Panc1 (cell line): ENCODE data around the gene DCUN1D2. TPM values are rescaled to one million over a fixed set of nuclear protein-coding genes. Genes with fewer than 3 reads are reported as not detected.

ENCODE experiments used
- ATAC-seq: fragments of 200-7000 bp; cut with Tn5 transposase; 2 replicates; pipeline ENCODE4 v1.9.1; 2020; ENCODE audit warnings: mild to moderate bottlenecking, moderate library complexity
- BruUV-seq: library from RNA; stranded (reverse); fragments of 400-500 nt; replicated peaks from 2 replicates; lab custom pipeline; 2021; lab: Mats Ljungman, UMichigan
- CTCF ChIA-PET: fragments of 300-600 bp; sonication (Branson Sonifier 250); formaldehyde crosslinking; loops from one replicate; lab custom pipeline; 2022; ENCODE audit warnings: antibody characterized with exemption; lab: Charles Lee
- POLR2A ChIA-PET: fragments of 300-600 bp; sonication (Branson Sonifier 250); formaldehyde crosslinking; loops from one replicate; lab custom pipeline; 2022; ENCODE audit warnings: antibody characterized with exemption; lab: Charles Lee
- DNase-seq: peaks from one replicate; pipeline ENCODE4 v3.0.0-alpha.2; 2010; ENCODE audit warnings: low read depth, low spot score
- H3K27ac ChIP-seq: 2 replicates; pipeline ENCODE4 v1.5.1; 2011; ENCODE audit warnings: mild to moderate bottlenecking, low read length, inconsistent platforms
- H3K27me3 ChIP-seq: fragments of 200-500 bp; sonication (Bioruptor generic); 2 replicates; pipeline ENCODE4 v1.6.0; 2014; ENCODE audit warnings: low read length, inconsistent platforms; ENCODE audit not compliant: control insufficient read depth, insufficient read depth
- H3K36me3 ChIP-seq: fragments of 200-500 bp; sonication (Bioruptor generic); 2 replicates; pipeline ENCODE4 v1.5.1; 2014; ENCODE audit warnings: inconsistent platforms, mild to moderate bottlenecking, low read length, moderate library complexity; ENCODE audit not compliant: control insufficient read depth, insufficient read depth
- H3K4me1 ChIP-seq: 2 replicates; pipeline ENCODE4 v1.5.1; 2011; ENCODE audit warnings: inconsistent platforms, mild to moderate bottlenecking, low read length, moderate library complexity; ENCODE audit not compliant: control insufficient read depth, insufficient read depth
- H3K4me3 ChIP-seq, 2 experiments: 2 replicates each; pipeline ENCODE4 v1.5.1; 2011 to 2012; ENCODE audit warnings: low read depth in 2 of 2, low read length in 2 of 2, mild to moderate bottlenecking in 2 of 2, inconsistent platforms in 1 of 2, moderate library complexity in 1 of 2
- H3K9me3 ChIP-seq: fragments of 200-500 bp; sonication (Bioruptor generic); 2 replicates; pipeline ENCODE4 v1.5.1; 2014; ENCODE audit warnings: low read depth, mild to moderate bottlenecking, inconsistent platforms, low read length, moderate library complexity; ENCODE audit not compliant: control insufficient read depth, insufficient read depth
- POLR2AphosphoS5 ChIP-seq: IDR thresholded peaks from 2 replicates; pipeline ENCODE4 v1.6.1; 2012; ENCODE audit warnings: mild to moderate bottlenecking, low read depth, low read length, moderate library complexity
- SIN3A ChIP-seq: IDR thresholded peaks from 2 replicates; pipeline ENCODE4 v1.6.1; 2012; ENCODE audit warnings: low read depth, mild to moderate bottlenecking, low read length, moderate library complexity, borderline replicate concordance; ENCODE audit not compliant: insufficient read depth
- TCF7L2 ChIP-seq: IDR thresholded peaks from 2 replicates; pipeline ENCODE4 v1.6.1; 2011; ENCODE audit warnings: mild to moderate bottlenecking, low read depth, low read length, inconsistent platforms
- in situ Hi-C: cut with HindIII; loops from 2 replicates; pipeline ENCODE4 v1.10.0; 2016; ENCODE audit warnings: low sequenced_read_pairs, low pct_unique_long_range_greater_than_20kb
- intact Hi-C: fragments of 100-400 bp; cut with micrococcal nuclease; formaldehyde crosslinking; loops from one replicate; pipeline ENCODE4 v1.10.0; 2022; ENCODE audit not compliant: unreplicated experiment
- total RNA-seq: library from RNA; stranded (reverse); gene quantifications from one replicate; pipeline ENCODE4 v1.2.1, GENCODE V29; 2021; ENCODE audit not compliant: unreplicated experiment
- TF ChIP-seq, protein P1 (sequence below), 2 experiments: IDR thresholded peaks; 2 replicates each; pipeline ENCODE4 v1.6.1; 2011 to 2012; ENCODE audit warnings: low read depth in 2 of 2, control low read depth in 1 of 2, low read length in 1 of 2, mild to moderate bottlenecking in 1 of 2, moderate library complexity in 1 of 2; ENCODE audit not compliant: insufficient read depth in 1 of 2
- TF ChIP-seq, protein P2 (sequence below): fragments of 450-650 bp; IDR thresholded peaks from 2 replicates; pipeline ENCODE4 v1.5.1; 2017; ENCODE audit warnings: mild to moderate bottlenecking

DCUN1D2 gene
- total RNA-seq, 1 experiment from 2014 or later = 22.8 TPM

DNA sequence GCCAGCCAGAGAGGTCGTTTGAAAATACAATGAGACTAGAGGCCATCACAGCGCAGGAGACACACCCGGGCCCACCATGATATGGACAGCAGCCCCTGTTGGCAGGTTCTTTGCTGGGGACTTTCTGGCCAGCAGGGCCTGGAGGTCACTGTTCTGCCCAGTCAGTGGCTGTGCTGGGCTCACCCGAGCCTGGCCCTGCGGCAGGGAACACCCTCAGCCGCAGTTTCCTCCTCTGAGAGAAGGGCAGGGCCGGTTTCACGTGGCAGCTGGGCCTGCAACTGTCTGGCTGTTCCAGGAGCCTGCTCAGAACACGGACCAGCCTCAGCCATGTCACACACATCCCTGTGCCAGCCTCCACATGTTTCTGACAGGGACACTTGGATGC lies 76.6 kb downstream of the DCUN1D2 start:
- no peaks in the 10 kb centered on the region for H3K27me3 ChIP-seq
- no peak overlapping the region for H3K4me3 ChIP-seq
- CTCF ChIA-PET = no interaction called here
- no peak for ATAC-seq
- TF ChIP-seq, protein P1, sequence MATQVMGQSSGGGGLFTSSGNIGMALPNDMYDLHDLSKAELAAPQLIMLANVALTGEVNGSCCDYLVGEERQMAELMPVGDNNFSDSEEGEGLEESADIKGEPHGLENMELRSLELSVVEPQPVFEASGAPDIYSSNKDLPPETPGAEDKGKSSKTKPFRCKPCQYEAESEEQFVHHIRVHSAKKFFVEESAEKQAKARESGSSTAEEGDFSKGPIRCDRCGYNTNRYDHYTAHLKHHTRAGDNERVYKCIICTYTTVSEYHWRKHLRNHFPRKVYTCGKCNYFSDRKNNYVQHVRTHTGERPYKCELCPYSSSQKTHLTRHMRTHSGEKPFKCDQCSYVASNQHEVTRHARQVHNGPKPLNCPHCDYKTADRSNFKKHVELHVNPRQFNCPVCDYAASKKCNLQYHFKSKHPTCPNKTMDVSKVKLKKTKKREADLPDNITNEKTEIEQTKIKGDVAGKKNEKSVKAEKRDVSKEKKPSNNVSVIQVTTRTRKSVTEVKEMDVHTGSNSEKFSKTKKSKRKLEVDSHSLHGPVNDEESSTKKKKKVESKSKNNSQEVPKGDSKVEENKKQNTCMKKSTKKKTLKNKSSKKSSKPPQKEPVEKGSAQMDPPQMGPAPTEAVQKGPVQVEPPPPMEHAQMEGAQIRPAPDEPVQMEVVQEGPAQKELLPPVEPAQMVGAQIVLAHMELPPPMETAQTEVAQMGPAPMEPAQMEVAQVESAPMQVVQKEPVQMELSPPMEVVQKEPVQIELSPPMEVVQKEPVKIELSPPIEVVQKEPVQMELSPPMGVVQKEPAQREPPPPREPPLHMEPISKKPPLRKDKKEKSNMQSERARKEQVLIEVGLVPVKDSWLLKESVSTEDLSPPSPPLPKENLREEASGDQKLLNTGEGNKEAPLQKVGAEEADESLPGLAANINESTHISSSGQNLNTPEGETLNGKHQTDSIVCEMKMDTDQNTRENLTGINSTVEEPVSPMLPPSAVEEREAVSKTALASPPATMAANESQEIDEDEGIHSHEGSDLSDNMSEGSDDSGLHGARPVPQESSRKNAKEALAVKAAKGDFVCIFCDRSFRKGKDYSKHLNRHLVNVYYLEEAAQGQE (IDR thresholded peaks at IDR 0.05; ENCODE audit: insufficient read depth in 1 of 2, low read depth in 2 of 2, low read length in 1 of 2) = no peak
- TF ChIP-seq, protein P2, sequence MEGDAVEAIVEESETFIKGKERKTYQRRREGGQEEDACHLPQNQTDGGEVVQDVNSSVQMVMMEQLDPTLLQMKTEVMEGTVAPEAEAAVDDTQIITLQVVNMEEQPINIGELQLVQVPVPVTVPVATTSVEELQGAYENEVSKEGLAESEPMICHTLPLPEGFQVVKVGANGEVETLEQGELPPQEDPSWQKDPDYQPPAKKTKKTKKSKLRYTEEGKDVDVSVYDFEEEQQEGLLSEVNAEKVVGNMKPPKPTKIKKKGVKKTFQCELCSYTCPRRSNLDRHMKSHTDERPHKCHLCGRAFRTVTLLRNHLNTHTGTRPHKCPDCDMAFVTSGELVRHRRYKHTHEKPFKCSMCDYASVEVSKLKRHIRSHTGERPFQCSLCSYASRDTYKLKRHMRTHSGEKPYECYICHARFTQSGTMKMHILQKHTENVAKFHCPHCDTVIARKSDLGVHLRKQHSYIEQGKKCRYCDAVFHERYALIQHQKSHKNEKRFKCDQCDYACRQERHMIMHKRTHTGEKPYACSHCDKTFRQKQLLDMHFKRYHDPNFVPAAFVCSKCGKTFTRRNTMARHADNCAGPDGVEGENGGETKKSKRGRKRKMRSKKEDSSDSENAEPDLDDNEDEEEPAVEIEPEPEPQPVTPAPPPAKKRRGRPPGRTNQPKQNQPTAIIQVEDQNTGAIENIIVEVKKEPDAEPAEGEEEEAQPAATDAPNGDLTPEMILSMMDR = no peak
- TF ChIP-seq SIN3A (no peak), TCF7L2 (no peak), POLR2AphosphoS5 (no peak)
- in situ Hi-C loops = no loop called here
- no peak for DNase-seq
- no peaks in the 10 kb centered on the region for H3K9me3 ChIP-seq
- no peak overlapping the region for H3K27ac ChIP-seq
- intact Hi-C loops = no loop called here
- peaks cover 8% of the 10 kb centered on the region for H3K4me1 ChIP-seq
- H3K36me3 ChIP-seq = no peaks in the 10 kb centered on the region
- BruUV-seq = no TSS peak
- POLR2A ChIA-PET = no interaction called here

DNA sequence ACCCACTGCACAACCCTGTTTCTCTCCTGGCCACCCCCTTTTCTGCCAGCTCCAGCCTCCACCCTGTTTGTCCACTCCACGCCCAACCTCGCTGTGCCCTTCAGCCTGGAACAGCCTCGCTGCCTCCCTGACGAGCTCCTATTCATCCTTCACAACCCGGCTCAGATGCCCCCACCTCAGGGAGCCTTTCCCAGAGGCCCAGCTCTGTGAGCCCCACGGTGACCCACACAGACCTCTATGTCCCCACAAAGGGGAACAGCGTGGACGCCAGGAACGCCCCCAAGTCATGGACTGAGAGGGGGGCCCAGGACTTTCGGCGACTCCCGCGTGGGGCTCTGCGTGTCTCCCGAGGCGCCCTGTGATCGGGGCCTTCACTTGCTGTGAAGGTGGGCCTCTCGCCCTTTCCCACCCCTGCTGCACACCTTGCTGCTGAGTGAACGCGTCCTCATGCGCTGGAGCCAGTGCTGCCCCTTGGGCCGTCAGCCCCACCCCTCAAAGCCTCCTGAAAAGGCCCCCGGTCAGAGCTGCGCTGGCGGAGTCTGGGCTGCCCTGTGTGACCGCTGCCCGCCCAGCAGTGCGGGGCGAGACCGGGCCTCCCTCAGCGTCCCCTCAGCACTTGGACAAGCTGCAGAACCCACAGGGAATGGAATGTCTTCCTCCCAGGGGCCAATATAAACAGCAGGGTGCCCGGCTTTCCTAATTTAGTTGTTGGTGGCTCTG lies 77.2 kb downstream of the DCUN1D2 start:
- ATAC-seq = no peak
- Histone ChIP-seq H3K9me3 (no peaks in the 10 kb centered on the region), H3K27ac (no peak overlapping the region), H3K27me3 (no peaks in the 10 kb centered on the region), H3K4me3 (no peak overlapping the region), H3K36me3 (no peaks in the 10 kb centered on the region), H3K4me1 (peaks cover 8% of the 10 kb centered on the region)
- TF ChIP-seq, protein P1 (IDR thresholded peaks at IDR 0.05; ENCODE audit: insufficient read depth in 1 of 2, low read depth in 2 of 2, low read length in 1 of 2) = no peak
- no peak for TF ChIP-seq TCF7L2
- TF ChIP-seq, protein P2 = no peak
- no peak for TF ChIP-seq POLR2AphosphoS5
- TF ChIP-seq SIN3A = no peak
- DNase-seq = no peak
- intact Hi-C loops = no loop called here
- POLR2A ChIA-PET = no interaction called here
- CTCF ChIA-PET = no interaction called here
- BruUV-seq = no TSS peak
- in situ Hi-C loops = no loop called here
